ENCODE data around the gene MFAP3. TPM values are rescaled to one million over a fixed set of nuclear protein-coding genes. Genes with fewer than 3 reads are reported as not detected.
A peak's percentile ranks its signal among the peaks of the same experiment; 100 is the strongest.

MFAP3 gene
- polyA plus RNA-seq, 2 of the 4 experiments (the other 2 are of a cell fraction) = 25.1 to 38.9 TPM

DNA sequence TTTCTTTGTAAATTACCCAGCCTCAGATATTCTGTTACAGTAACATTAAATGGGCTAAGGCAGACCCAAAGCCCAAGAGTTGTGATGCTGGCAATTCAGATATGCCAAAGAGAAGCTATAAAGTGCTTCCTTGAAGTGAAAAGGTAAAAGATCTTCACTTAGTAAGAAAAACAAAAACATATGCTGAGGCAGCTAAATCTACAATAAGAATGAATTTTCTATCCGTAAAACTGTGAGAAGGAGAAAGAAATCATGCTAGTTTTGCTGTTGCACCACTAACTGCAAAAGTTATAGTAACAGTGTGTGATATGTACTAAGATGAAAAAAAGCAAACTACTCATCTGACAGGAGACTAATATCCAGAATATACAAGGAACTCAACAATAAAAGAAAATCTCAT, 40.0 kb upstream of the MFAP3 start:
- CTCF ChIA-PET = interaction anchor here (0.7 to 1.6 kb wide), 2 partner anchors 24 to 796 kb away, joined by 3 to 5 read pairs; no protein-coding TSS in a partner anchor
- Histone ChIP-seq H3K9me3 (no peaks in the 10 kb centered on the region), H3K27ac (no peak overlapping the region), H3K4me1 (no peaks in the 10 kb centered on the region), H3K4me3 (no peak overlapping the region), H3K4me2 (no peak overlapping the region)
- FAIRE-seq (no peak), ATAC-seq (no peak), DNase-seq (ENCODE audit: low read depth in 1 of 2, low spot score in 1 of 2) (no peak)
- TF ChIP-seq ZC3H11A (IDR thresholded peaks at IDR 0.05) = no peak
- TF ChIP-seq, protein P1, sequence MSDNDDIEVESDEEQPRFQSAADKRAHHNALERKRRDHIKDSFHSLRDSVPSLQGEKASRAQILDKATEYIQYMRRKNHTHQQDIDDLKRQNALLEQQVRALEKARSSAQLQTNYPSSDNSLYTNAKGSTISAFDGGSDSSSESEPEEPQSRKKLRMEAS (IDR thresholded peaks at IDR 0.05) = no peak
- TF ChIP-seq MAFK (IDR thresholded peaks at IDR 0.05; ENCODE audit: partially characterized antibody) = peak; percentile 61
- POLR2A ChIA-PET = no interaction called here
- WGBS (ENCODE audit: missing lambda C conversion rate) = 90% methylated on average over 1 of the region's 1 CpG

DNA sequence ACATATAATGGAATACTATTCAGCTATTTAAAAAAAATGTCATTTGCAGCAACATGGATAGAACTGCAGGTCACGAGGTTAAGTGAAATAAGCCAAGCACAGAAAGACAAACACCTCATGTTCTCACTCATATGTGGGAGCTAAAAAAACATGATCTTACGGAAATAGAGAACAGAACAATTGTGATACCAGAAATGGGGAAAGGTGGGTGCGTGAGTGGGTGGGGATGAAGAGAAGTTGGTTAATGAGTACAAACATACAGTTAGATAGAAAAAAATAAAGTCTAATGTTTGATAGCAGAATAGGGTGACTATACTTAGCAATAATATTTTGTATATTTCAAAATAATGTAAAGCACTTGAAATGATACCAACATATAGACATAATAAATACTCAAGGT, 38.8 kb upstream of the MFAP3 start:
- ChIA-PET CTCF (no interaction called here), POLR2A (no interaction called here)
- DNase-seq (ENCODE audit: low read depth in 1 of 2, low spot score in 1 of 2) = no peak
- FAIRE-seq = no peak
- Histone ChIP-seq H3K9me3 (no peaks in the 10 kb centered on the region), H3K4me1 (no peaks in the 10 kb centered on the region), H3K4me3 (no peak overlapping the region), H3K27ac (no peak overlapping the region), H3K4me2 (no peak overlapping the region)
- 90% methylated on average over 3 of the region's 3 CpGs for WGBS (ENCODE audit: missing lambda C conversion rate)
- ATAC-seq = no peak
- TF ChIP-seq JUN (IDR thresholded peaks at IDR 0.05) (no peak), ESRRA (IDR thresholded peaks at IDR 0.05; ENCODE audit: borderline replicate concordance, low read length) (no peak), CHD2 (IDR thresholded peaks at IDR 0.05; ENCODE audit: low read length, partially characterized antibody) (no peak), ZNF302 (CRISPR knock-in tag; IDR thresholded peaks at IDR 0.05) (no peak), POLR2A (IDR thresholded peaks at IDR 0.05; ENCODE audit: low read length) (no peak), HEYL (CRISPR knock-in tag; IDR thresholded peaks at IDR 0.05) (no peak), NR3C1 (IDR thresholded peaks at IDR 0.05) (no peak), EP300 (IDR thresholded peaks at IDR 0.05) (no peak), FOXS1 (CRISPR knock-in tag; IDR thresholded peaks at IDR 0.05) (no peak), HOXB5 (CRISPR knock-in tag; IDR thresholded peaks at IDR 0.05) (no peak), CBX8 (IDR thresholded peaks at IDR 0.05) (no peak), GATA3 (IDR thresholded peaks at IDR 0.05; ENCODE audit: borderline replicate concordance) (no peak), TFCP2L1 (CRISPR knock-in tag; IDR thresholded peaks at IDR 0.05) (no peak), HOXA7 (CRISPR knock-in tag; IDR thresholded peaks at IDR 0.05) (no peak), NPAS2 (CRISPR knock-in tag; IDR thresholded peaks at IDR 0.05; ENCODE audit: borderline replicate concordance) (no peak)
- TF ChIP-seq, protein P2, sequence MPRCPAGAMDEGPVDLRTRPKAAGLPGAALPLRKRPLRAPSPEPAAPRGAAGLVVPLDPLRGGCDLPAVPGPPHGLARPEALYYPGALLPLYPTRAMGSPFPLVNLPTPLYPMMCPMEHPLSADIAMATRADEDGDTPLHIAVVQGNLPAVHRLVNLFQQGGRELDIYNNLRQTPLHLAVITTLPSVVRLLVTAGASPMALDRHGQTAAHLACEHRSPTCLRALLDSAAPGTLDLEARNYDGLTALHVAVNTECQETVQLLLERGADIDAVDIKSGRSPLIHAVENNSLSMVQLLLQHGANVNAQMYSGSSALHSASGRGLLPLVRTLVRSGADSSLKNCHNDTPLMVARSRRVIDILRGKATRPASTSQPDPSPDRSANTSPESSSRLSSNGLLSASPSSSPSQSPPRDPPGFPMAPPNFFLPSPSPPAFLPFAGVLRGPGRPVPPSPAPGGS (IDR thresholded peaks at IDR 0.05) = no peak
- TF ChIP-seq, protein P3, sequence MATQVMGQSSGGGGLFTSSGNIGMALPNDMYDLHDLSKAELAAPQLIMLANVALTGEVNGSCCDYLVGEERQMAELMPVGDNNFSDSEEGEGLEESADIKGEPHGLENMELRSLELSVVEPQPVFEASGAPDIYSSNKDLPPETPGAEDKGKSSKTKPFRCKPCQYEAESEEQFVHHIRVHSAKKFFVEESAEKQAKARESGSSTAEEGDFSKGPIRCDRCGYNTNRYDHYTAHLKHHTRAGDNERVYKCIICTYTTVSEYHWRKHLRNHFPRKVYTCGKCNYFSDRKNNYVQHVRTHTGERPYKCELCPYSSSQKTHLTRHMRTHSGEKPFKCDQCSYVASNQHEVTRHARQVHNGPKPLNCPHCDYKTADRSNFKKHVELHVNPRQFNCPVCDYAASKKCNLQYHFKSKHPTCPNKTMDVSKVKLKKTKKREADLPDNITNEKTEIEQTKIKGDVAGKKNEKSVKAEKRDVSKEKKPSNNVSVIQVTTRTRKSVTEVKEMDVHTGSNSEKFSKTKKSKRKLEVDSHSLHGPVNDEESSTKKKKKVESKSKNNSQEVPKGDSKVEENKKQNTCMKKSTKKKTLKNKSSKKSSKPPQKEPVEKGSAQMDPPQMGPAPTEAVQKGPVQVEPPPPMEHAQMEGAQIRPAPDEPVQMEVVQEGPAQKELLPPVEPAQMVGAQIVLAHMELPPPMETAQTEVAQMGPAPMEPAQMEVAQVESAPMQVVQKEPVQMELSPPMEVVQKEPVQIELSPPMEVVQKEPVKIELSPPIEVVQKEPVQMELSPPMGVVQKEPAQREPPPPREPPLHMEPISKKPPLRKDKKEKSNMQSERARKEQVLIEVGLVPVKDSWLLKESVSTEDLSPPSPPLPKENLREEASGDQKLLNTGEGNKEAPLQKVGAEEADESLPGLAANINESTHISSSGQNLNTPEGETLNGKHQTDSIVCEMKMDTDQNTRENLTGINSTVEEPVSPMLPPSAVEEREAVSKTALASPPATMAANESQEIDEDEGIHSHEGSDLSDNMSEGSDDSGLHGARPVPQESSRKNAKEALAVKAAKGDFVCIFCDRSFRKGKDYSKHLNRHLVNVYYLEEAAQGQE (IDR thresholded peaks at IDR 0.05) = no peak
- TF ChIP-seq, protein P4, sequence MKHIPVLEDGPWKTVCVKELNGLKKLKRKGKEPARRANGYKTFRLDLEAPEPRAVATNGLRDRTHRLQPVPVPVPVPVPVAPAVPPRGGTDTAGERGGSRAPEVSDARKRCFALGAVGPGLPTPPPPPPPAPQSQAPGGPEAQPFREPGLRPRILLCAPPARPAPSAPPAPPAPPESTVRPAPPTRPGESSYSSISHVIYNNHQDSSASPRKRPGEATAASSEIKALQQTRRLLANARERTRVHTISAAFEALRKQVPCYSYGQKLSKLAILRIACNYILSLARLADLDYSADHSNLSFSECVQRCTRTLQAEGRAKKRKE (CRISPR knock-in tag; IDR thresholded peaks at IDR 0.05; ENCODE audit: low read depth) = no peak

DNA sequence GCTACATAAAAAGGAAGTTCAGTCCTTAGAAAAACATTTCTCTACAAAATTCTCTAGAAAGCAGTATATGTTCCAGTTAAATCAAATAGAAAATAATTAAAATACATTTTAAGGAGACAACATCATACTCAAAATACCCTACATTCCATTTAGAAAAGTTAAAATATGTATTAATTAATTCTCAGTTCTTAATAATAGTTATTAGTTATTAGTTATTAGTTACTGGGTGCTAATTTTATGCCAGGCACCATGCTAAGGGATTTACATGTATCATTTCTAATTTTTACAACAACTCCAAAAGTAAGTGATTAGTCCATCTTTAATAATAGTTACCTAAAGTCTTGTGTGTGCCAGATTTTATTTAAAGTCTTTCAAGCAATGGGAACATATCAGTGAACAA, 38.1 kb upstream of the MFAP3 start:
- FAIRE-seq (no peak), ATAC-seq (no peak), DNase-seq (ENCODE audit: low read depth in 1 of 2, low spot score in 1 of 2) (no peak)
- no peak overlapping the region for H3K4me3 ChIP-seq
- no peaks in the 10 kb centered on the region for H3K4me1 ChIP-seq
- H3K27ac ChIP-seq = no peak overlapping the region
- CTCF ChIA-PET = no interaction called here
- no peak overlapping the region for H3K4me2 ChIP-seq
- POLR2A ChIA-PET = no interaction called here
- TF ChIP-seq KDM5A (IDR thresholded peaks at IDR 0.05) = no peak
- TF ChIP-seq FOXS1 (CRISPR knock-in tag; IDR thresholded peaks at IDR 0.05) = no peak
- TF ChIP-seq RFX5 (IDR thresholded peaks at IDR 0.05) = no peak
- TF ChIP-seq, protein P5, sequence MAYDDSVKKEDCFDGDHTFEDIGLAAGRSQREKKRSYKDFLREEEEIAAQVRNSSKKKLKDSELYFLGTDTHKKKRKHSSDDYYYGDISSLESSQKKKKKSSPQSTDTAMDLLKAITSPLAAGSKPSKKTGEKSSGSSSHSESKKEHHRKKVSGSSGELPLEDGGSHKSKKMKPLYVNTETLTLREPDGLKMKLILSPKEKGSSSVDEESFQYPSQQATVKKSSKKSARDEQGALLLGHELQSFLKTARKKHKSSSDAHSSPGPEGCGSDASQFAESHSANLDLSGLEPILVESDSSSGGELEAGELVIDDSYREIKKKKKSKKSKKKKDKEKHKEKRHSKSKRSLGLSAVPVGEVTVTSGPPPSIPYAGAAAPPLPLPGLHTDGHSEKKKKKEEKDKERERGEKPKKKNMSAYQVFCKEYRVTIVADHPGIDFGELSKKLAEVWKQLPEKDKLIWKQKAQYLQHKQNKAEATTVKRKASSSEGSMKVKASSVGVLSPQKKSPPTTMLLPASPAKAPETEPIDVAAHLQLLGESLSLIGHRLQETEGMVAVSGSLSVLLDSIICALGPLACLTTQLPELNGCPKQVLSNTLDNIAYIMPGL (CRISPR knock-in tag; IDR thresholded peaks at IDR 0.05; ENCODE audit: borderline replicate concordance) = no peak
- TF ChIP-seq PHF8 (IDR thresholded peaks at IDR 0.05; ENCODE audit: borderline replicate concordance, low read depth) = no peak
- TF ChIP-seq POLR2AphosphoS2 (conservative IDR thresholded peaks at IDR 0.05; ENCODE audit: low read length) = no peak
- TF ChIP-seq, protein P6, sequence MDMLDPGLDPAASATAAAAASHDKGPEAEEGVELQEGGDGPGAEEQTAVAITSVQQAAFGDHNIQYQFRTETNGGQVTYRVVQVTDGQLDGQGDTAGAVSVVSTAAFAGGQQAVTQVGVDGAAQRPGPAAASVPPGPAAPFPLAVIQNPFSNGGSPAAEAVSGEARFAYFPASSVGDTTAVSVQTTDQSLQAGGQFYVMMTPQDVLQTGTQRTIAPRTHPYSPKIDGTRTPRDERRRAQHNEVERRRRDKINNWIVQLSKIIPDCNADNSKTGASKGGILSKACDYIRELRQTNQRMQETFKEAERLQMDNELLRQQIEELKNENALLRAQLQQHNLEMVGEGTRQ (IDR thresholded peaks at IDR 0.05) = no peak
- no peaks in the 10 kb centered on the region for H3K9me3 ChIP-seq
